ENCODE results near the gene SGO2.

DNA sequence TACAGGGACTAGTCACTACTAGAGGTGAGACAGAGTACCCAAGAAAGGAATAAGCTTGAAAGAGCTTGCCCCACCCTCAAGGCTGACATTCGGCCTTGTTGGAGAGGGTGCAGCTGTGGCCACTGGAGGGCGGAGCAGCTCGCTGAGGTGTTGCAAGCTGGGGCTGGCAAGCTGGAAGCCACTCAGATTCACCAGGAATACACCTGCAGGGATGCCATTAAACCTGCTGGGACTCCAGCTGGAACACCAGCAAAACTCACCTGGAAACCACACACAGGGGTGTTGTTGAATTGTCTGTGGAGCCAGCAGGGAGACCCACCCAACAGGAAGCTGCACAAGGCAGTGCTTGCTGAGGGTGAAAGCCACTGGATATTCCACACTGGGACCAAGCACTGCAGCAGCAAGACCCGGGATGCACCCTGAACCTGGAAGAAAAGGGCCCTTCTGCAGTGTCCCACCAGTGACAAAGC is 42.2 kb upstream of the SGO2 start:
- peak in 1 of 3 donors; percentile 35 for TF ChIP-seq POLR2AphosphoS5 (IDR thresholded peaks at IDR 0.05)
- no peak for TF ChIP-seq EP300 (IDR thresholded peaks at IDR 0.05)
- peak in 4 of 7 experiments; percentile 21 to 44 (median 30) for TF ChIP-seq CTCF (IDR thresholded peaks at IDR 0.05)
- TF ChIP-seq POLR2A (IDR thresholded peaks at IDR 0.05), result no peak
